ENCODE results near the gene DNAJA4.
"Not testable (repeated sequence)": the region's sequence is repeated elsewhere in the genome, so short reads cannot be mapped to it uniquely, and the experiment has no call there.

DNAJA4 gene

DNA sequence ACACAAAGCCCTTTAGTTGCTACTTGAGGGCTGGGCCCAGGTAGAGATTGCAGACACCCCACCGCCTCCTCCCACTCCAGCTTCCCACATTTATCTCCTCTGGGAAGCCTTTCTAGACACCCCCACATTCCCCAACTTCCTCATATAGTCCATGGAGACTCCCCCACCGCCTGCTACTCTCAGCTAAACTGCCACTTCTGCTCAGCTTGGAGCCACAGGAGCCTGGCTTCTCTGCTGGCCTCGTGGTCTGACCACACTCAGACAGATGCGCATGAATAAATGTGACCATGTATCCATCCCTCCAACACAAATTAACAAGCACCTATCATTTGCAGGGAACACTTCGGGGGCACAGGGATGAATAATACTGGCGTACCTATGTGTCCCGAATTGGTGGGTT is 19.5 kb upstream of the DNAJA4 start:
- DNase-seq = no peak

DNA sequence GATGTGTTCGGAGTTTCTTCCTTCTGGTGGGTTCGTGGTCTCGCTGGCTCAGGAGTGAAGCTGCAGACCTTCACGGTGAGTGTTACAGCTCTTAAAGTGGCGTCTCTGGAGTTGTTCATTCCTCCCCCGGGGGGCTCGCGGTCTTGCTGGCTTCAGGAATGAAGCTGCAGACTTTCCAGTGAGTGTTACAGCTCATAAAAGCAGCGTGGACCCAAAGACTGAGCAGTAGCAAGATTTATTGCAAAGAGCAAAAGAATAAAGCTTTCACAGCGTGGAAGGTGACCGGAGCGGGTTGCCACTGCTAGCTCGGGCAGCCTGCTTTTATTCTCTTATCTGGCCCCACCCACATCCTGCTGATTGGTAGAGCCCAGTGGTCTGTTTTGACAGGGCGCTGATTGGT is 19.0 kb upstream of the DNAJA4 start:
- DNase-seq = not testable (repeated sequence)

DNA sequence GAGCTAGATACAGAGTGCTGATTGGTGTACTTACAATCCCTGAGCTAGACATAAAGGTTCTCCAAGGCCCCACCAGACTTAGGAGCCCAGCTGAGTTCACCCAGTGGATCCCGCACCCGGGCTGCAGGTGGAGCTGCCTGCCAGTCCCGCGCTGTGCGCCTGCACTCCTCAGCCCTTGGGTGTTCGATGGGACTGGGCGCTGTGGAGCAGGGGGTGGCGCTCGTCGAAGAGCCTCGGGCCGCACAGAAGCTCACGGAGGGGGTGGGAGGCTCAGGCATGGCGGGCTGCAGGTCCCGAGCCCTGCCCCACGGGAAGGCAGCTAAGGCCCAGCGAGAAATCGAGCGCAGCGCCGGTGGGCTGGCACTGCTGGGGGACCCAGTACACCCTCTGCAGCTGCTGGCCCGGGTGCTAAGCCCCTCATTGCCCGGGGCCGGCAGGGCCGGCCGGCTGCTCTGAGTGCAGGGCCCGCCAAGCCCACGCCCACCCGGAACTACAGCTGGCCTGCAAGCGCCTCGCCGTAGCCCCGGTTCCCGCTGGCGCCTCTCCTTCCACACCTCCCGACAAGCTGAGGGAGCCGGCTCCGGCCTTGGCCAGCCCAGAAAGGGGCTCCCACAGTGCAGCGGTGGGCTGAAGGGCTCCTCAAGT is 18.3 kb upstream of the DNAJA4 start:
- DNase-seq = not testable (repeated sequence)

DNA sequence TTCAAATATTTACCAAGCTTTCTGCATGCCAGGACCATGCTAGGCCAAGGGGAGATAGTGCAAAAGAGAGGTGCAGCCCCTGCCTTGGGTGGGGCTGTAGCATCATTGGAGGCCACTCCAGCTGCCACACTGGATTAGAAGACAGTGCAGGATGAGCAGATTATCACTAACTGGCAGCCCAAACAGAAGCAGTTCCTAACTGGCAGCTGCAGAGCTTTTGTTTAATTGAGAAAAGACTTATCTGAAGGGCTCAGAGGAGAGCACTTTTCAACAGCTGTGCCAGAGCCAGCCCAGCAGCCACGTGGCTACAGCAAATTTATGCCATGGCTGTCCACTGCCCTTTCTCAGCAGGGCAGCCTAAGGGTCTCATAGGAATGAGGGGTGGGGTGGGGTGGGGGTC is 16.5 kb upstream of the DNAJA4 start:
- no peak for DNase-seq

DNA sequence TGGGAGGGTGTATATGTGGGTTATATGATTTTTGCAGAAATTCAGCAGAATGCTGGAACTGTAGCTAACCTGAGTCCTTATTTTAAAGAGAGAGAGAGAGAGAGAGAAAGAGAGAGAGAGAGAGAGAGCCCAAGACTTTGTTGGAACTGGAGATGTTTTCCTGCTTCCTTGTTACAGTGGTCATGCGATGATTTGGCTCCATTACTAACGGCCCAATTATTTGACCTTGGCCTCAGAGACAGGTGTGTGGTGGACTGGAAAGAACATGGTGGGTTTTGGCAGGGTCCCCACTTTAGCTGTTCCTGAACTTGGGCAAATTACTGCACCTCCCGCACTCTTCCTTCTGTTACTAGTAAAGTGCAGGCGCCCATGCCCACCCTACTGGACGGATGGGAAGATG is 15.2 kb upstream of the DNAJA4 start:
- no peak for DNase-seq

DNA sequence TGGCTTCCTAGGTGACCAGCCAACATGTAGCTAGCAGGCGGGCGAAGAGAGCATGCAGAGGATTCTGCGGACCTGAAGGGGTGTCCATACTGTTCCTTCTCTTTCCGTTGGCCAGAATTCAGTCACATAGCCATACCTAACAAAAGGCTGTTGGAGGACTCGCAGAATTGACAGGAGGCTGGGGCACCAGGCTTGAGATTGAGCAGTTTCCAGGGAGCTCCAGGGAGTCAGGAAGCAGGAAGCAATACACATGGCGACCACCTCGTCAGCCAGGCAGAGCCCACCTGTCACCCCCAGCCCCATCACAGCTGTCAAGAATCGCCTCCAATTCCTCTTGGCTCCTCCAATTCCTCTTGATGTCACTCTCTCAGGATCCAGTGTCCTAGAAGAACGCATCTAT is 13.2 kb upstream of the DNAJA4 start:
- DNase-seq = no peak

DNA sequence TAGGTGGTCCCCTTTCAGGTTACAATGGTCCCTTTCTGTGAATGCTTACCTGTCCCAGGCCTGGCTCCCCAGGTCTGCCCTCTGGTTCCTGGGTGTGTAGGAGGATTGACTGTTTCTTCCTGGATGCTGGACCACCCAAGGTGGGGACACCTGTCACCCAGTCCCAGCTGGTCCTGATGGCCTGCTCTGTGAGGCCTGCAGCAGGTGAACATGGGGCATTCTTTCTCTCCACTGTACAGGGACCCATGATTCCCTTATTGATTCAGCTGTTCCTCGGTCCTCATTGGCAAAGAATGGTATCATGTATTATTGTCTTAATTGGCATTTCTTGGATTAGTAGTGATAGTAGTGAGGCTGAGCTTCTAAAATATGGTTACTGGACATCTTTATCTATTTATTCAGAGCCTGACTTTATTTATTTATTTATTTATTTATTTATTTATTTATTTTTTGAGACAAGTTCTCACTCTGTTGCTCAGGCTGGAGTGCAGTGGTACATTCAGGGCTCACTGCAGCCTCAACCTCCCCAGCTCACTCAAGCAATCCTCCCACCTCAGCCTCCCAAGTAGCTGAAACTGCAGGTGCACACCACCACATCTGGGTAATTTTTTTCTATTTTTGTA is 8.8 kb upstream of the DNAJA4 start:
- DNase-seq = no peak

DNA sequence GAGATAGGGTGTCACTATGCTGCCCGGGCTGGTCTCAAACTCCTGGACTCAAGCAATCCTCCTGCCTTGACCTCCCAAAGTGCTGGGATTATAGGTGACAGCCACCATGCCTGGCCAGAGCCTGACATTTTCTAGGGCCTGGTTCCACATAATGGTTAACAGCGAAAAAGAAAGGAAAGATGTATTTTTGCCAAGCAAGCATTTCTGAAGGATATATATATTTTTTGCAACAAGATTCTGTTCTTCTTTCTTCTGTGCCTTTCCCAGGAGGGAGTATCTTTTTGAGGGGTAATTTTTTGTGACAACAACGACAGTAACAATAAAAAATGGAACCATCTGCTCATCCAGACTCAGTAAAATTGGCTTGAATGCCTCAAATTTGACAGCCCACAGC is 8.3 kb upstream of the DNAJA4 start:
- DNase-seq = no peak

DNA sequence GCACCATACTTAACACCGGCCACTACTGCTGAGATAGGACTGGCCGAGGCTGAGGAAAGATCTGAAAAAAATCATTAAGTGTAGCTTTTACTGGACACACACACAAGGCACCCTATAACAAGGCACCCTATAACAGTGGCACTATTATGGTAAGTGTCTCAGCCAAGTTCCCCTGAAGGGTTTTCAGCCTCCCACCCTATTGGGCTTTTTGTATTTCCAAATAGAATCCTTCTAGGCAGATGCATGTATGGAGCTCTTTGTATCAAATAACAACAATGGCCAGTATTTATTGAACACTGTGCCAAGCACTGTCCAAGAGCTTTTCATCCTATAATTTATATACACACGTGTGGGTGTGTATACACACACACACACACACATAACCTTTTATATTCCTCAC is 6.7 kb upstream of the DNAJA4 start:
- no peak for DNase-seq

DNA sequence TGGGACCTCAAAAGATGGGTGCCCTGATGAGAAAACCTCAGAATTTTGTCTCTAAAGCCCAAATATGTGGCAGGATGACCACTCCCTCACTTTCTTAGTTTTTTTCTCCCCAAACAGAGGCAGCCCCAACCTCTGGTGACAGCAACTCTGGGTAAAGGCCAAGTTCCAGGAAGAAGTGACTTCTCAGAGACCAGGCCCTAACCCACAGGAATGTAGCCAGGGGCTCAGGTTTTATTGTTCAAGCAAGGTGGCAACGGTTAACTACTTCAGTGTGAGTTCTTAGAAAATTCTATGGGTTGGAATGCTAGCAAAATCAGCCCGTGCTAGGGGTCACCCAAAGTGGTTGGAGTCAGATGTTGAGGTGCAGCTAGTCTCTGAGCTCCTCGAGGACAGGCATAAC is 5.1 kb upstream of the DNAJA4 start:
- no peak for DNase-seq

DNA sequence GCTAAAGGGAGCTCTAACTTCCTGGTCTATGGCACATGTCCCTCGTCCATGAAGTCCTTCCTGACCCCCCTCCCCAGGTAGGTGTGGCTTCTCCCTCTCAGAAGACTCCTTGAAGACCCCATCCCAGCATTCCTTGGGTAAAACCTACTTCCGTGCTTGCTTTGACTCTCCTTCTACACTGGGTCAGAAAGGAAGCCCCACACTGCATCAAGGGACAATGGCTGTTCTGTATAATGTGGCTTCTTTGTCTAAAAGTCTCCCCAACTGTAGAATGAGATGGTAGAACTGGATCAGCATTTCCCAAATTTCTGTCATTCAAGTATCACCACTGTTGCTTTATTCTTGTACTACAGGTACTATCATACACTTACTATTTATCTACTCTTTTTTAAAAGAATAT is 3.9 kb upstream of the DNAJA4 start:
- DNase-seq = no peak

DNA sequence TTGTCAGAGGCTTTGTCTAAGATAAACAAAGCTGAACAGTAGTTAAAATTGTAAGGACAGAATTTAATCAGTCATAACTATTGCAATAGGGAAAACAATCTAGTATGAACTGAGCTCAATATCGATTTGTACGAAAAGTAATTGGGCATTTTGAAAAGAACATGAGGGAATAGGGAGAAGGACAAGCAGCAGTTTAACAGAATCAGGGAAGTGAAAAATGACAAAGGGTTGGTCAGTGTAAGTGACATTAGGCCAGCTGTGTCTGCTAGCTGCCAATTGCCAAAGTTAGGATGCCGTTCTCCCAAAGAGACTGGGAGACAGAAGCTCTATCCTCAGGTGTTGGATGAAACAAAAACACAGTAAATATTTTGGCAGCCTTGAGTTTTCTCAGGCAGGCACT is 3.3 kb upstream of the DNAJA4 start:
- DNase-seq = no peak

DNA sequence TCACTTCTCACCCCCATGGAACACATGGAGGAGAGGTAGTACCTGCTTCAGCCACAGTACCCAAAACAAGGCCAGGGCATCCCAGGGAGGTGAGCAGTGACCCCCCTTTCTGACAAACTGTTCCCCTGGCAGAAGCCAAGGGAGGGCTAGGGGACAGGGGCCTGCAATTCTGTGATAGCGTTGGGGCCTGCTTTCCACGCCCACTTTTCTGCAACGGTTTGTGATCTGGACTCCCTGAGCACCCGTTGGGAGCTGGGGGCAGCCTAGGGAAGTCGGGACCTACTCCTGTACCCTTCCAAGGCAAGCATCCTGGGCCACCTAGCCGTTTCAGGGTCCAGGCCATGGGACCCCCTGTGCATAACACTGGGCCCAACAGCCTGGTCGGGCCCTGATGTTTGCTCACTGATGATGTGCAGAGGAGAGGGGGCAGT is 996 bp upstream of the DNAJA4 start:
- no peak for DNase-seq

DNA sequence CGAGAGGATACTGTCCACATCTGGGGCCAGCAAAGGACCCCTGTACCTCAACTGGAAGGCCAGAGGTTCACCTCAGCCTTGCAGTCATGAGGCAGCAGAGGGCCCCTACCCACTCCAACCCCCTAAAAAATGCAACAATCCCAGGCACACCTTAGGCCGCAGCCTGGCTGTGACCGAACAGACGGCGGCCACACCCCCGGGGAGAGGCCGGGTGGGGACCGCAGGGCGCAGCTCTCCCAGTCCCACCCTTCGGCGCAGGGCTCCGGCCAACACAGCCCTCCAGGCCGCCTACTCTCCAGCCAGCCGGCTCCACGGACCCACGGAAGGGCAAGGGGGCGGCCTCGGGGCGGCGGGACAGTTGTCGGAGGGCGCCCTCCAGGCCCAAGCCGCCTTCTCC is 457 bp upstream of the DNAJA4 start:
- no peak for DNase-seq

DNA sequence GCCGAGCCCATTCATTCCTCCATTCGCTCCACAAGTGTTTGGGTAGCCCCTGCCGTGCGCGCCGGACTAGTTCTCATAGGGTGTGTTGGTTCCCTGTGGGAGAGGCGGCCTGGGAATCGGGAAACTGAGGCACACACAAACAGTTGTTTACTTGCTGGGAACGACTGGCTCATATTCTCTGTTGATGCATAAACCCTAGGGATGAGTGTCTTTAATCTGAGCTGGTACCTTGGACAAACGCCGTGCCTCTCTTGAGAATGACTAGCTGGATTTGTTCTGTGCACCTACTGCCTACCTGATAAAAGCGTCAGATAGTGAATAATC is 737 bp downstream of the DNAJA4 start:
- DNase-seq = no peak

DNA sequence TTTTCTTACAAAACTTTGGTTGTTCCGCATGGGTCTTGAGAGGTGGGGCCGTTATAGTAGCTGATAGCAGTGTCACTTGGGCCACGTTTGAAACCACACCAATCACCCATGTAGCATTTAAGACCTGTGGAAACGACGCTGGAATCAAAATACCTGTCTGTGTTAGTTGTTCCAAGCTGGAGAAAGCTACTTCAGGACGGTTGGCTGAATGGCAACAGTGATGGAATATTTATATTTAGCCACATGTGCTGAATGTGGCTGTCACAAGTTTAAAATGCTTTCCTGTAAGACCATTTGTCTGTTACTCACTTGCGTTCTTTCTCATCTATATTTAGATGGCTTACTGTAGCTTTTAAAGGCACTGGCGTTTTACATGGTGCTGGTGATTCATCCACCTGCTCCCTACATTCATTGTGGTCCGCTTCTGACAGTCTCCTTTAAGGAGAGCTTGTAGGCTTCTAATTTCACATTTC is 1.4 kb downstream of the DNAJA4 start:
- no peak for DNase-seq

DNA sequence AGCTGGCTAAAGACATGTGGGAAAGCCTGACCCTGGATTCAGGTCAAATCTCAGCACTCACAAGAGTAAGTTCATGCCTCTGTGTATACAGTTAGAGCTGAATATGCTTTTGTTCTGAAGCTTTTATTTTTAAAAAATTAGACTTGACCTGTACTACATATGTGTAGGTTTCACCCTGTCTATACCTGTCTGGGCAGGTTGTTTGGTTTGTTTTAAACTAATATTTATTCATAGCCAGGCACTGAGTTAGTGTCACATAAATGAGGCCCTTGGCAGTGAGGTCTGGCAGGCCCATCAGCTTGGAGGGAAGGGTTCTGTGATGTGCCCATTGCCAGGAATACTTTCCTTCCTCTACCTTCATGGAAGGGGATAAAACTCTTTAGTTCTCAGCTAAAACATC is 1.9 kb downstream of the DNAJA4 start:
- DNase-seq = no peak

DNA sequence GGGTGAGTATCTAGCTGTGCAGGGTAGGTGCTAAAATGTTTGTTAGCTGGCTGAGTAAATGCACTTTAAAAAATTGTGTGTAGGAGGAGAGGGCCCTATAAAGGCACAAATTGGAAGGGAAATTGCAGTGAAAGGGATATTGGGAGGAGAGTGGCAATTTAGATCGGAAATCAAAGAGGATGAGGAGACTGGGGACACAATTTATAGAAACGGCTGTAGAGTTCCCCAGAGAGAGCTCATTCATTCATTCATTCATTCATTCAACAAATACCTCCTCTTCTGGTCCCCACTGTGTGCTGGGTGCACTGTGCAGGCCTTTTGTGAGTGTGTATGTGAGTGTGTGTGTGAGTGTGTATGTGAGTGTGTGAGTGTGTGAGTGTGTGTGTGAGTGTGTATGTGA is 2.4 kb downstream of the DNAJA4 start:
- DNase-seq = no peak

DNA sequence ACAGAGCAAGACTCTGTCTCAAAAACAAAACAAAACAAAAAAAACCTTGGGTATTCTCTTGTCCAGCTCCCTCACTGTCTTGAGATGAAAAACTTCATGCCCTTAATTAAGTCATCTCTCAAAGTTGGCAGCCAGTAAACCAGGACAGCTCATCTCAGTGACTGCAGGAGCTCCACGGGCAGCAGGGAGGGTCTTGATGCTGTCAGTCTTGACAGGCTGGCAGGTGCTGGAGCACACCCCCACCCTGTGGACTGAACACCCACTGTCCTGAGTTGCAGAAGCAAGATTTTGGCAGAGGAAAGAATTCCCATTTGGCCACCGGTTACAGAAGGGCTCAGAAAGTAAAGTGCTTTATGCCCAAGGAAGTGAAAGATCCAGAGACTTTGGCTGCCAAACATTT is 8.0 kb downstream of the DNAJA4 start:
- no peak for DNase-seq

DNA sequence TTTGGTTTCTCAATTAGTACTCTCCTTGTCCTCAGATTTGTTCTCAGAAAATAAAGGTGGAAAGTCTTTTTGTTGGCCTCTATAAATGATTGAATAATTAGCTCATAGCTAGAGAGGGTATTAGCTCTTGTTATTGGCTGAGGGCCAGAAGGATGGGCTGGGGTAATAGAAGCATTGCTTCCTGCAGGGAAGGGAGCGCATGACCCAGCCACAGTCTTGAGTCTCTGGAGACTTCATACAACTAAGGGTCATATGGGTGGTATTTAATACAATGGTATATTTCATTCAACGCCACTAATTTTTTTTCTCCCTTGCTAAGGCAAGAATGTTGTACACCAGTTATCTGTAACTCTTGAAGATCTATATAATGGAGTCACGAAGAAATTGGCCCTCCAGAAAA is 8.4 kb downstream of the DNAJA4 start:
- no peak for DNase-seq

DNA sequence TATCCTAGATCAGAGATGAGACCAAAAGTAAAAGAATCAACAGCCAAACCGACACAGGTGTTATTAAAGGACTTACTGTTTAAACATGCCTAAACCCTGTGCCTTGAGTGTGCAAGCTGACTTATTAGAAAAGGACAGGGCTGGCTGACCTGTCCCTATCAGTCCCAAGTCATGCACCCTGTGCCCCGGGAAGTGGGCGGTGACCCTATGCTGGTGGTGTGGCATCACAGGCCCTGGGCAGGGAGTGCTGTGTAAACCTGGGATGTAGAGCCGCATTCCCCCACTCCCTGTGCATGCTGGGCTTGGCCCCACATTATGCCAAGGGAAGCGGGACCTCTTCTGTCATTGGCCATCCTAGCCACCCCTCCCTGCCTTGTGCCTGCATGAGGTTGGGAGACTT is 10.6 kb downstream of the DNAJA4 start:
- DNase-seq = no peak

DNA sequence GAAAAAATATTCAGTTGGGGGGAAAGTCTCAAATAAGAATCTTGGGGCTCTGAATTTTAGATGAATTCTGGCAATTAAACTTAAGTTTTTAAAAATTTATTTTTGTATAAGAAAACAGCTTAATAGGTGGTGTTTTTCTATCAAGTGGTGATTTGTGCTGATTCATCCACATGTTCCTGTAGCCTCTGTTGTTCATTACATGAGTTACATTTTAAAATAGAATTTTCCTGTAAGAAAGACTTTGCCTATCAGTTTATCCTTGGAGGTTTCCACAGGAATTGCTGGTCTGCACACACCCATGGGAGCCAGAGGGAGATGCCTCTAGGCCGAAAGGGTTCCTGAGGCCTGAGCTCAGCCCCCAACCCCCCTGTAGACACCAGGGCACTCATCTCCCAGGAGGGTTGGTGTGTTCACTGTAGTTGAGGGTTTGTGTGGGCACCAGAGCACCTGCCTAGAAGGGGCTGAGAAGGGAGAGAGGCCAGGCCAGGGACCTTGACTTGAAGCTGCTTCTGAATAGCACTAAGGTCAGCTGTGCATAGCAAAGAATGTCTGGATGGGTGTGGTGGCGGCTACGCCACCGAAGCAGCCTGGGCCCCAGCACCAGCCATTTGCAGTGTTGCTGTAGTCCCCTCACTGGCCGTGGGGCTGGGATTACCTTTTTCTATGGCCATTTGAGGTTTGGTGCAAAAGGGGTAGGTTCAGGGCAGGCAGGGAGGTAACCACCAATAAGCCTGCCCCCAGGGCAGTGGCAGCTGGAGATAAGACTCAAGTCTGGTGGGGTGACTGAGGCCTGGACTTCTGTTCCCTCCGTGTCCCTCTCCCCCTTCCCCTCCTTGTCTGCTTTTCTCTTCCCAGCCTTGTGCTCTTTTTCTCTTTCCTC is 11.9 kb downstream of the DNAJA4 start:
- no peak for DNase-seq

DNA sequence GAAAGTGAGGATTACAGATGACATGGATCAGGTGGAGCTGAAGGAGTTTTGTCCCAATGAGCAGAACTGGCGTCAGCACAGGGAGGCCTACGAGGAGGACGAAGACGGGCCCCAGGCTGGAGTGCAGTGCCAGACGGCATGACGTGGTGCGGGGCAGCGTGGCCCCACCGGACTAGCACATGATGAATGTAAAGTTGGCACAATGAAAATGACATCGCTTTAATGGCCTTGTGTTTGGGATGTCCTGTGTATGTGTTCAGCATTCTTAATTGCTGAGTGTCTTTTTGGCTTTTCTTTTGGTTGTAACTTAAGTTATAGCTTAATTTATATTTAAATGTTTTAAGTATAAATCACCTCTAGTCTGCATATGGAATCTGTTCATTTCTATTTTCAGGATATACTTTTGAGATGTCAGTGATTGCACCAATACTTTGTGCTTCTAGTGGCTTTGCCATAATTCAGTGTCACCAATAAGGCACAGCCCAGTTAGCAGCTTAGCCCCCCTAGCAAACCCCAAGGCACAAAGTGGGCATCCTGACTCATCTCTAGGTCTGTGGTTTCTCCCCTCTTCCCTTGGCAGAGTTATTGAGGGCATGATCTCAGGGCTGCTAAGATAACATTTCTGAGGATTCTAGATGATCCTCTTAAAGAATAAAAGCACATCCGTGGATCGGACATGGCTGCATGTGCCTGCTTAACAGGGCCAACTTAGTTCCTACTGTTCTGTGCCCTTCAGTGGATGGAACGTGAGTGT is 16.1 kb downstream of the DNAJA4 start:
- DNase-seq = no peak

DNA sequence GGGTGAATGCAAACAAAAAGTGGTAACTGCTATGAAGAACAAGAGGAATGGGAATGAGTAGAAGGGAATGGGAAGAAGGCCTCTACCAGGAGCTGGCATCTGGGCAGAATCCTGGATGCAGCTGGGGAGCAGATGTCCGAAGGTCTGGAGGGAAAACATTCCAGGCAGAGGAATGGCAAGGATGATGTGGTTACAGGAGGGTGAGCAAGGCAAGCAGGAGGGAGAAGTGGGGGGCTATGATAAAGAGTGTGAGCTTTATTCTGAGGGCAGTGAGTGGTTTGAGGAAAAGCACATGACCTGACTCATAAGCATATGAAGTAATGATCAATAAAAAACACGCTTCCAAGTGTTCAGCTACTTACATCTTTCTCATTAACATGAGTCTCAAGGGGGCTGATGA is 18.0 kb downstream of the DNAJA4 start:
- DNase-seq = no peak

Data from DMS79 treated with DMSO at 0.1 percent for 48 hours (cell line).